Muscle layer of colon (tissue), 2 donors: Measurements from ENCODE around the gene TNRC6B.
"Not testable (repeated sequence)": the region's sequence is repeated elsewhere in the genome, so short reads cannot be mapped to it uniquely, and the experiment has no call there.

ENCODE experiments used
- H3K27ac ChIP-seq: one replicate; pipeline ENCODE4 v1.7.0; 2013; ENCODE audit warnings: low read depth, mild to moderate bottlenecking, low read length, moderate library complexity
- H3K27me3 ChIP-seq, 2 donors: one replicate each; pipeline ENCODE4 v1.7.0; 2013; ENCODE audit warnings: low read length in 2 of 2, mild to moderate bottlenecking in 2 of 2; ENCODE audit not compliant: insufficient read depth in 2 of 2, control insufficient read depth in 1 of 2
- H3K36me3 ChIP-seq: one replicate; pipeline ENCODE4 v1.7.0; 2013; ENCODE audit warnings: mild to moderate bottlenecking, low read length; ENCODE audit not compliant: insufficient read depth
- H3K4me1 ChIP-seq: one replicate; pipeline ENCODE4 v1.7.0; 2013; ENCODE audit warnings: mild to moderate bottlenecking, low read length; ENCODE audit not compliant: insufficient read depth
- H3K4me3 ChIP-seq, 2 donors: one replicate each; pipeline ENCODE4 v1.7.0; 2013; ENCODE audit warnings: low read length in 2 of 2, low read depth in 1 of 2, mild to moderate bottlenecking in 1 of 2, moderate library complexity in 1 of 2
- H3K9ac ChIP-seq: one replicate; pipeline ENCODE4 v1.7.0; 2013; ENCODE audit warnings: low read length
- H3K9me3 ChIP-seq: one replicate; pipeline ENCODE4 v1.7.0; 2013; ENCODE audit warnings: mild to moderate bottlenecking, low read length
- donor health status: abdominal sarcoma.
- donor health status: Adenocarcinoma of cecum.

The TNRC6B gene

DNA sequence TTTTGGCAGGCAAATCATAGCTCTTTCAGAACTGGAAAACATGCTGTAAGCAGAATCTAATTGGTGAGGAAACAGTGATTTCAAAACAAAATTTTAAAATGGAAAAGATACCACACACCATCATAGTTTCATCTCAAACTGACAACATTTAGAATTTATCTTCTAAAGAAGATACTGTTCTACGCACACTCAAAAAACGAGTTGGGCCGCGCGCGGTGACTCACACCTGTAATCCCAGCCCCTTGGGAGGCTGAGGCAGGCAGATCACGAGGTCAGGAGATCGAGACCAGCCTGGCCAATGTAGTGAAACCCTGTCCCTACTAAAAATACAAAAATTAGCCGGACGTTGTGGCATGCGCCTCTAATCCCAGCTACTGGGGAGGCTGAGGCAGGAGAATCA lies 124.4 kb downstream of the TNRC6B start:
- no peaks in the 10 kb centered on the region for H3K27me3 ChIP-seq
- H3K9ac ChIP-seq, result no peak overlapping the region
- no peaks in the 10 kb centered on the region for H3K9me3 ChIP-seq
- H3K4me3 ChIP-seq, result no peak overlapping the region
- H3K27ac ChIP-seq, result no peak overlapping the region
- H3K36me3 ChIP-seq, result peaks cover 40% of the 10 kb centered on the region
- H3K4me1 ChIP-seq, result peaks cover 7% of the 10 kb centered on the region

DNA sequence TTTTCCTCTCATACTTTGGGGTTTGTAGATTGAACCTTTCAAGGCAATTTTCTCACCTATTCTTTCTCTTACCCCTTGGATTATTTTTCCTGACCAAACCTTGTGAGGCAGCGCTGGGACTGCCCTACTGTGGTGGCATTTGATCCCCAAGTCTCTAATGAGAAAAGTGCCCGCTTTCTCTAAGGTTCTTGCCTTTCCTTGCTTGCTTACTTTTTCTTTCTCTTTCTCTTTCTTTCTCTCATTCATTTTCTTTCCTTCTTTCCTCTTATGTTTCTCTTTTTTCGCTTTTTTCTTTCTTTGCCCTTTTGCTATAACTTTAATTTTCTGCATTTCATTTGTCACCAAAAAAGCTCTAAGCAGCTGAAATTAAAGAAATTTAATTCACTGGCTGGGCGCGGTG lies 127.9 kb downstream of the TNRC6B start:
- peaks cover 57% of the 10 kb centered on the region for H3K36me3 ChIP-seq
- H3K9me3 ChIP-seq, result no peaks in the 10 kb centered on the region
- H3K27ac ChIP-seq, result no peak overlapping the region
- no peaks in the 10 kb centered on the region for H3K27me3 ChIP-seq
- H3K9ac ChIP-seq, result no peak overlapping the region
- no peak overlapping the region for H3K4me3 ChIP-seq
- H3K4me1 ChIP-seq, result peaks cover 33% of the 10 kb centered on the region

DNA sequence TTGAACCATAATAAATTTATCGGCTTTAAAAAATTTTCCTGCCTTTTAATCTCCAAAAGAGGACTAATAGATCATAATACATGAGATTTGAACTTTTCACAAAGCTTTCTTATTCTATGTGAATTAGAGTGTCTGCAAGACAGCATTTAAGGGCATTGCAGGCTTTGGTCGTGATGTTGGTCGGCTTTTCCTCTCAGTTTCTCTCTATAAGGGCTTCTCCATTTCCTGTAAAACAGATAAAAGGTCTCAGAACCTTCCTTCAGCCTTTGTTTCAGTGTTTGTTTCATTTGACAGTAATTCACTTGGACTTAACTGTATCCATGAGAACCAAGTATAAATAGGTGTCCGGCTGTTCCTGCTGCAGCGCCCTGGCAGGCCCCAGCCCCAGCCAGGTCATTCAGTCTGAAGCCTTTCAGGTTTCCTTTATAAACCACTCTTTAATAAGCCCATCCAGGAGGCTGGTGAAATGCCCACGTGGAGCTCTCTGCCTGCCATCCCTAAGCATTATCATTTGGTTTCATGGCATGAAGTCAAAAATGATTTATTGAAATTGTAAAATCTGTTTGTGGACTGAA lies 131.4 kb downstream of the TNRC6B start:
- peaks cover 60% of the 10 kb centered on the region for H3K36me3 ChIP-seq
- no peak overlapping the region for H3K9ac ChIP-seq
- H3K27ac ChIP-seq, result peak overlapping the region; percentile 65

DNA sequence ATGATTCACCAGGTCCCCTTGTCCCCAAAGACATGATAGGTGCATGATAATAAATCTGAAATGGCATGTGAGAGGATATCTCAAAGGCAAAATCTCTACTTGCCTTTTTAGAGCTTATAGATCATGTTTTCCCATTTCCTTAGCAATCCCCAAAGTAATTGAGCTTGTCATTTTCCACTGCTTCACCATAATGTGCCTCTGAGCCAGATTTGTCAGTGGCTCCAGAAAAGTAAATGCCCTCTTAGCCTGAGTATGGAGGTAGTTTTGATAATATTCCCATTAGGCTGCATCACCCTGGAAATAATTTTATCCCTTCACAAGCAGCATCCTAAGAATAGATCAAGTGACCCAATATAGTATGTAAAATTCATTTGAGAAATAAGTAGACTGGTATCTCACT lies 131.9 kb downstream of the TNRC6B start:
- H3K4me3 ChIP-seq, result no peak overlapping the region
- peaks cover 39% of the 10 kb centered on the region for H3K4me1 ChIP-seq
- H3K27ac ChIP-seq, result peak overlapping the region; percentile 65
- no peaks in the 10 kb centered on the region for H3K27me3 ChIP-seq
- H3K36me3 ChIP-seq, result peaks cover 65% of the 10 kb centered on the region
- no peak overlapping the region for H3K9ac ChIP-seq
- no peaks in the 10 kb centered on the region for H3K9me3 ChIP-seq

More for the DNA sequence above, 131.4 kb downstream of the TNRC6B start:
- Histone ChIP-seq H3K4me3 (no peak overlapping the region), H3K4me1 (peaks cover 39% of the 10 kb centered on the region), H3K9me3 (no peaks in the 10 kb centered on the region), H3K27me3 (no peaks in the 10 kb centered on the region)

DNA sequence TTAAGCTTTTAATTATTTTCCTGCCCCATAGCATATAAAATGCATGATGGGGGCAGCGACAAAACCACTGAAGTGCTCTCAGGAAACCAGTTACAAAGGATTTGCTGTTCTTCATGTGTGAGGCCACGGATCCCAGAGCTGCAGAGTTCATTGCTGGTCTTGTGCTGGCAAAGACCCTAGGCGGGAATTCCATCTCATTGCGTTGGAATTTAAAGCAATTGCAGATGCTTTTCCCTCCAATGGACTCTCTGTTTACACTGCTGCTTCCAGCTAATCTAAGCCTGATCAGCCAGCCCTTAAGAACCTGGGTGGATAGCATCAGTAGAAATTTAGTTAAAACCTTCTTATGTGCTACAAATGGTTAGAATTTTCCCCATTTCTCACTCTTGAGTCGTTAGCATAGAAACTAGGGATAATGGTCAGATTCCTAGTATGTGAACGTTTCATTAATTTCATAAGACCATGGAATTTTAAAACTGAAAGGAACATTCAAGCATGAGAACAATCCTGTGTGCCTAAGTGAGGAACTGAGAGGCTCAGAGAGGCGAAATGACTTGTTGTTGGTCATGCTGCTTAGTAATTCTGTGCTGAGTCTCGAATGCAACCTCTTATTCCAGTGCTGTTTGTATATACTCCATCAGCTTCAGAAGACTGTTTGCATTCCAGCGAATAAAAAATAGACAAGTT lies 132.5 kb downstream of the TNRC6B start:
- Histone ChIP-seq H3K4me3 (peak overlapping the region in 1 of 2 donors; percentile 2), H3K9ac (no peak overlapping the region), H3K4me1 (peaks cover 39% of the 10 kb centered on the region), H3K36me3 (peaks cover 66% of the 10 kb centered on the region), H3K27ac (peak overlapping the region; percentile 65), H3K27me3 (no peaks in the 10 kb centered on the region), H3K9me3 (no peaks in the 10 kb centered on the region)

DNA sequence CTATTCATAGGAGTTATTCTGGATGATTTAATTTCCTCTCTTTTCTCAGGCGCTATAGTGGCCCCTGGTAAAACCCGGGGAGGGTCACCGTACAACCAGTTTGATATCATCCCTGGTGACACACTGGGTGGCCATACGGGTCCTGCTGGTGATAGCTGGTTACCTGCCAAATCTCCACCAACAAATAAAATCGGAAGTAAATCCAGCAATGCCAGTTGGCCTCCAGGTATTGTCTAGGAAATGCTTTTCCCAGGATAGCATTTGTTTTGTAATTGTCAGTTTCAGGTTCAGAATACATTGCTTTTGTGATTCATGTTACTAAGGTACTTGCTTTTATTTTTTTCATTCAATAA lies 133.0 kb downstream of the TNRC6B start:
- H3K27me3 ChIP-seq, result no peaks in the 10 kb centered on the region
- no peak overlapping the region for H3K4me3 ChIP-seq
- no peaks in the 10 kb centered on the region for H3K9me3 ChIP-seq
- peak overlapping the region; percentile 65 for H3K27ac ChIP-seq
- H3K4me1 ChIP-seq, result peaks cover 39% of the 10 kb centered on the region
- peaks cover 67% of the 10 kb centered on the region for H3K36me3 ChIP-seq
- H3K9ac ChIP-seq, result no peak overlapping the region

DNA sequence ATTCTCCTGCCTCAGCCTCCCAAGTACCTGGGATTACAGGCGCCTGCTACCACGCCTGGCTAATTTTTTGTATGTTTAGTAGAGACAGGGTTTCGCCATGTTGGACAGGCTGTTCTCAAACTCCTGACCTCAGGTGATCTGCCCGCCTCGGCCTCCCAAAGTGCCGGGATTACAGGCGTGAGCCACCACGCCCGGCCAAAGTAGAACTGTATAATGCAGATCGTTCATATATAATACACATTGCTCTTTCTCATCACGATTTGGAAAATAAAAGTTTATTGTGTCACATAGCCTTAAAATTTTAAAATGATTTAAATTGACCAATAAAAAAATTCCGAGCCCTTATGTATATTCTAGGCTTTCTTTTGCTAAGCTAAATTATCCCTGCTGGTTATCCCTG lies 133.9 kb downstream of the TNRC6B start:
- Histone ChIP-seq H3K4me1 (peaks cover 37% of the 10 kb centered on the region), H3K36me3 (peaks cover 74% of the 10 kb centered on the region)
- not testable (repeated sequence) for H3K9me3 ChIP-seq, H3K4me3 ChIP-seq, H3K27ac ChIP-seq, H3K27me3 ChIP-seq, H3K9ac ChIP-seq

DNA sequence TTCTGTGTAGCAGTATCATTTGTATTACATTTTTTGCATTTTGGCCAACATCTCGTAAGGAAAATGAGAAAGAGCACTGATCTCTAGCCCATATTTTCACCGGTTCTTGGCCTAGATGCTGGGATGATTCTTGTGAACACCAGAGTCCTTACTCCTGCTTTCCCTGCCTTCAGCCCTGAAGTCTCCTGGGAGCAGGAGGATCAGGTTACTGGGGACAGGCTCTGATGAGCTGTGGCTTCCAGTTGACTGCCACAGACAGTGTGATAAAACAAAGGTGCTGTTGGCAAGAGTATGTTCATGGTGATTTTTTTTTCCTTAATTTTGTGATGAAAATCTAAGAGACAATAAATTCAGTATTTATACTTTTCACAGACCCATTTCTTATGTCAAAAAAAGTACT lies 134.3 kb downstream of the TNRC6B start:
- Histone ChIP-seq H3K27ac (no peak overlapping the region), H3K4me1 (peaks cover 33% of the 10 kb centered on the region), H3K36me3 (peaks cover 79% of the 10 kb centered on the region)

DNA sequence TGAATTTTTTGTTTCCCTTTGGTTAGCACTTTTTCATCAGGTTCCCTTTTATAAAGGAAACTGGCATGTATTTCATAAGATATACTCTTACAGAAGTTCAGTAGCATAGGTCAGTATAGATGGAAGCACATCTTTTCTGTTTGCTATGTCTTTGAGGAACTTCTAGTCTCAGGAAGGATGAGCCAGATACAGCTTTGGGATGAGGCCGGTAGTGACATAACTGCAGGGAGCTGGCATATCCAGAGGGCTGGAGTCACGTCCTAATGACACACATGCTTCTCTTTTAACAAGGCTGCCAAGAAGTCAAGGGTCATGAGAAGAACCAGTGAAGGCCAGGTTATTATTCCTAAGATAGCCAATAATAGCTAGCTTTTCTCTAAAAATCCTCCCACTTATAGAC lies 135.3 kb downstream of the TNRC6B start:
- no peak overlapping the region for H3K4me3 ChIP-seq
- H3K4me1 ChIP-seq, result peaks cover 26% of the 10 kb centered on the region
- no peaks in the 10 kb centered on the region for H3K27me3 ChIP-seq
- no peak overlapping the region for H3K9ac ChIP-seq
- H3K36me3 ChIP-seq, result peaks cover 80% of the 10 kb centered on the region
- H3K9me3 ChIP-seq, result no peaks in the 10 kb centered on the region
- H3K27ac ChIP-seq, result no peak overlapping the region

More for the DNA sequence above, 134.3 kb downstream of the TNRC6B start:
- Histone ChIP-seq H3K4me3 (no peak overlapping the region), H3K9ac (no peak overlapping the region), H3K27me3 (no peaks in the 10 kb centered on the region), H3K9me3 (no peaks in the 10 kb centered on the region)

DNA sequence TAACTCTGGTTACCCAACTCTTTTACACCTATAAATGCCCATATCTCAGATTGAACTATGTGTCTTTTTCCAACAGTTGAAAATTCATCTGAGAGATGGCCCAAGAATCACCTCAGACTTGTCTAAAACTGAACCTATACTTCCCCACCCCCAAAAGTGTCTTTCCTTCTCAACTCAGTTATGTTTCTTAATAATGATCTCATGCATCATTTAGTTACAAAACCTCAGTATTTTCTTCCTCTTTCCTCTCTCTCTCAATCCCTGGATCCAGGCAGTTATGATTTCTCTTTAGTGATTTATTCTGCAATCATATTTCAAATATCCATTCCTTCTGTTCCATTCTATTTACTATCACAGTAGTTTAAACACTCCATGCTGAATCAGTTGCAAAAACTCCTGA lies 136.3 kb downstream of the TNRC6B start:
- Histone ChIP-seq H3K9ac (no peak overlapping the region), H3K9me3 (no peaks in the 10 kb centered on the region), H3K27ac (no peak overlapping the region), H3K4me3 (no peak overlapping the region), H3K36me3 (peaks cover 72% of the 10 kb centered on the region), H3K27me3 (no peaks in the 10 kb centered on the region), H3K4me1 (peaks cover 21% of the 10 kb centered on the region)

DNA sequence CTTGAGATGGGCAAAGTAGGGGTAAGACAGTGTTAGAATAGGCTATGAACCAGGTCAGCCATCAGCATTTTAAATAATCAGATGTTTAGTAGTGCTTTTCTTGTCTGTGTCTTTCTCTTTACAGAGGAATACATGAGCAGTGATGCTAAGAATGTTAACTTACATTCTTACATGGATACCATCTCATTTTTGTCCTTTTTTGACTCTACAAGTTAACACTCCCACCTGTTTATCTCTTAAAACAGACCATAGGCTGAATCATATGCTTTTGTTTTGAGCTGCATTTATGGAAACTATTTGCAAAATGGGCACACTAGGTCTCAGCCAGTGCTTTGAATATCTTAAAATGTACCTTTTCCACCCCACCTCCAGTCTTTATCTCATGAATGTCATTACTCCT lies 143.0 kb downstream of the TNRC6B start:
- H3K9me3 ChIP-seq, result no peaks in the 10 kb centered on the region
- H3K27ac ChIP-seq, result no peak overlapping the region
- H3K4me1 ChIP-seq, result peaks cover 17% of the 10 kb centered on the region
- no peak overlapping the region for H3K4me3 ChIP-seq
- no peak overlapping the region for H3K9ac ChIP-seq
- peaks cover 61% of the 10 kb centered on the region for H3K36me3 ChIP-seq
- no peaks in the 10 kb centered on the region for H3K27me3 ChIP-seq

DNA sequence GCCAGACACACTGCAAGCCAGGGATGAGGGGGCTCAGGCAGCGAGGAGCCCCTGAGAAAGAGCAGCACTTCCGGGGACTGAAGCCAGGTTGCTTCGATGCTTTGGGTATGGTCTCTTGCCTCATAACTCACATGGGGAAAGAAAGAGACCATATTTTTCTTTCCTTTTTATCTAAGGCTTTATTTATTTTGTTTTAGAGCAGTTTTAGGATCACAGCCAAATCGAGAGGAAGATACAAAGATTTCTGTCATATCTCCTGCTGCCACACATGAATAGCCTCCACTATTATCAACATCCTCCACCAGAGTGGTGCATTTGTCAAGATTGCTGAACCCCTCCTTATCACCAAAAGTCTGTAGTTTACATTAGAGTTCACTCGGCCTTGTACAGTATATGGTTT lies 144.3 kb downstream of the TNRC6B start:
- Histone ChIP-seq H3K9ac (no peak overlapping the region), H3K4me1 (peaks cover 17% of the 10 kb centered on the region), H3K27ac (no peak overlapping the region), H3K27me3 (no peaks in the 10 kb centered on the region), H3K36me3 (peaks cover 50% of the 10 kb centered on the region), H3K9me3 (no peaks in the 10 kb centered on the region), H3K4me3 (no peak overlapping the region)
